ENCODE results near the gene ADD3. TPM values are rescaled to one million over a fixed set of nuclear protein-coding genes. Genes with fewer than 3 reads are reported as not detected.
A peak's percentile ranks its signal among the peaks of the same experiment; 100 is the strongest.

Gene ADD3
- total and polyA plus RNA-seq, 9 donors = 65.3 to 110 (median 81.0) TPM

DNA sequence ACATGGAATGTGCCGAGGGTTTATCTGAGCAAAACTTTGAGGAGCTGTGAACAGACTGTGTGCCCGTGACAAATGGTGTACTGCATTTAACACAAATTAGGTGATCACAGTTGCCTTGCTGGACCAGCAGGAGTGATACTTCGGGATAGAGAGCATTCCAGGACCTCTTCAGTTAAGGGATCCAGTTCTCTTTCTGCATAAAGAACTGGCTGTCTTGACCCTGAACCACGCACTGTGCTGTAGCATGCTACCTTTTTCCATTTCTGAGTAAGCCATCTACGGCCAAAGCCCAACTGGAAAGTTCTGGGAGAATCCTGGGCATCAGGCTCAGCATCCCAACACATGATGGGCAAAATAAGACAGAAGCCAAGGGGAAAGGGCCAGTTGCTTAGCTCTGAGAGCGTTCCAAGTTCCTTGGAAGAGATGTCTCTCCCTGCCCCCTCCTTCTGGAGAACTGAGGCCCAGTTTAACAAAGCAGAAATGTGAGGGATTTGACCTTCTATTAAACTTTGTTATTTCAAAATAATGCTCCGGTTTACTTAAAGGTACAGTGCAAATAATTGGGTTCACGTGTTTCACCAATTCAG lies 37.9 kb upstream of the ADD3 start:
- H3K27me3 ChIP-seq = no peaks in the 10 kb centered on the region
- H3K4me1 ChIP-seq (ENCODE audit: insufficient read depth) = peaks cover 10% of the 10 kb centered on the region
- TF ChIP-seq, protein P1, sequence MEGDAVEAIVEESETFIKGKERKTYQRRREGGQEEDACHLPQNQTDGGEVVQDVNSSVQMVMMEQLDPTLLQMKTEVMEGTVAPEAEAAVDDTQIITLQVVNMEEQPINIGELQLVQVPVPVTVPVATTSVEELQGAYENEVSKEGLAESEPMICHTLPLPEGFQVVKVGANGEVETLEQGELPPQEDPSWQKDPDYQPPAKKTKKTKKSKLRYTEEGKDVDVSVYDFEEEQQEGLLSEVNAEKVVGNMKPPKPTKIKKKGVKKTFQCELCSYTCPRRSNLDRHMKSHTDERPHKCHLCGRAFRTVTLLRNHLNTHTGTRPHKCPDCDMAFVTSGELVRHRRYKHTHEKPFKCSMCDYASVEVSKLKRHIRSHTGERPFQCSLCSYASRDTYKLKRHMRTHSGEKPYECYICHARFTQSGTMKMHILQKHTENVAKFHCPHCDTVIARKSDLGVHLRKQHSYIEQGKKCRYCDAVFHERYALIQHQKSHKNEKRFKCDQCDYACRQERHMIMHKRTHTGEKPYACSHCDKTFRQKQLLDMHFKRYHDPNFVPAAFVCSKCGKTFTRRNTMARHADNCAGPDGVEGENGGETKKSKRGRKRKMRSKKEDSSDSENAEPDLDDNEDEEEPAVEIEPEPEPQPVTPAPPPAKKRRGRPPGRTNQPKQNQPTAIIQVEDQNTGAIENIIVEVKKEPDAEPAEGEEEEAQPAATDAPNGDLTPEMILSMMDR (IDR thresholded peaks at IDR 0.05) = no peak
- TF ChIP-seq EP300 (IDR thresholded peaks at IDR 0.05) (no peak), POLR2A (IDR thresholded peaks at IDR 0.05) (no peak)
- peak overlapping the region; percentile 49 to 57 for H3K27ac ChIP-seq
- 23 to 31% (median 30%) methylated on average over 8 of the region's 8 CpGs for WGBS, 3 donors
- H3K4me3 ChIP-seq = no peak overlapping the region
- no peak for DNase-seq
- intact Hi-C loops (cut with DNase I) = loop anchor here in 2 of 4 donors (5.0 kb wide), 2 partner anchors 37 to 78 kb away; partner anchors contain the start of gene ADD3 (in 1 of the 2)
- no peaks in the 10 kb centered on the region for H3K9me3 ChIP-seq
- H3K36me3 ChIP-seq = no peaks in the 10 kb centered on the region

DNA sequence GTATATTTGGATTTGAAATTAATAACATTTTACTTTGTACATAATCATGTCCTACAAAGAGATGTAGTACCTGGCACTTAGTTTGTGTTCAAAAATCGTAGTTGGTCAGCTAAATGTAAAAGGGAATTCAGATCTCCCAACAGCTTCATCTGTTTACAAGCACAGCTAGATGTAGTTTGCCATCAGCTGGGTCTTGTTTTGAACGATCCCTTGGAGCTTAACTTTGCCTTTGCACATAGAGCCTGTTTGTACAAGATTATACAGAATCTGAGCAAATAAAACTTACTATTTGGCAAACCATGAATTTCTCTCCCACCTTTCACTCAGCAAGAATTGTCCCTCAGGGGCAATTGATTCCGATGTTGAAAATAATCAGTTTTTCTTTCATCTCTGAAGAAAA lies 36.1 kb upstream of the ADD3 start:
- no peak overlapping the region for H3K4me3 ChIP-seq
- H3K4me1 ChIP-seq (ENCODE audit: insufficient read depth) = peaks cover 10% of the 10 kb centered on the region
- WGBS, 3 donors = 36 to 48% (median 41%) methylated on average over 3 of the region's 3 CpGs
- no peak overlapping the region for H3K27ac ChIP-seq
- intact Hi-C loops (cut with DNase I) = no loop called here
- TF ChIP-seq, protein P1 (IDR thresholded peaks at IDR 0.05) = no peak
- TF ChIP-seq EP300 (IDR thresholded peaks at IDR 0.05) = no peak
- no peak for TF ChIP-seq POLR2A (IDR thresholded peaks at IDR 0.05)
- no peak for DNase-seq
- no peaks in the 10 kb centered on the region for H3K36me3 ChIP-seq
- no peaks in the 10 kb centered on the region for H3K27me3 ChIP-seq
- H3K9me3 ChIP-seq = no peaks in the 10 kb centered on the region

DNA sequence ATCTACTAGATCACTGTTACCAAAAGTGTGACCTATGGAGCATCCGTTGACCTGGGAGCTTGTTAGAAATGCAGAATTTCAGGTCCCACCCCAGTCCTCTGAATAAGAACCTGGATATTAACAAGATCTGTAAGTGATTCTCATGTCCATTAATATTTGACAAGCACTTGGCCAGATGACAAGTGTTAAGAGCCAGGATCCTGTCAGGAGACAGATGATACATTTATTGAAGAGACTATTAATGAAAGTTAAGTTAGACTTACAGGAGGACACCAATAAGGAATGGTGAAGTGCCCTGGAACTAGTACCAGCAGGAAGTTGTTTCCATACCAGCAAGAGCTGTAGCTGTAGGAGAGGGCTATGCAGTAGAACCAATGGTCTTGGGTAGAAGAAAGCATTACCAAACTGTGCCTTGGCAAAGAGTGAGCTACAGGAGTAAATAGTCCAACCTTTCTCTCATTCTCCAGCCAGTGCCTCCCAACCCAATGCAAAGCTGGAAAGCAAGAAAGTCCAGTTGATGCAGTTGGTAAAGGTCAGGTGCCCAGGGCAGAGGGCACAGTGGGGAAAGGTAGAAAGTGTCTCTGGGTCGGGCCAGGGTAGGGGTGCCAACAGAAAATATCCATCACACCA lies 35.3 kb upstream of the ADD3 start:
- Histone ChIP-seq H3K27ac (no peak overlapping the region), H3K36me3 (no peaks in the 10 kb centered on the region), H3K27me3 (no peaks in the 10 kb centered on the region), H3K9me3 (no peaks in the 10 kb centered on the region), H3K4me3 (no peak overlapping the region), H3K4me1 (ENCODE audit: insufficient read depth) (peaks cover 6% of the 10 kb centered on the region)
- WGBS, 3 donors = 95 to 98% (median 98%) methylated on average over 2 of the region's 2 CpGs
- TF ChIP-seq POLR2A (IDR thresholded peaks at IDR 0.05) (no peak), EP300 (IDR thresholded peaks at IDR 0.05) (no peak)
- TF ChIP-seq, protein P1 (IDR thresholded peaks at IDR 0.05) = no peak
- no peak for DNase-seq
- intact Hi-C loops (cut with DNase I) = no loop called here

DNA sequence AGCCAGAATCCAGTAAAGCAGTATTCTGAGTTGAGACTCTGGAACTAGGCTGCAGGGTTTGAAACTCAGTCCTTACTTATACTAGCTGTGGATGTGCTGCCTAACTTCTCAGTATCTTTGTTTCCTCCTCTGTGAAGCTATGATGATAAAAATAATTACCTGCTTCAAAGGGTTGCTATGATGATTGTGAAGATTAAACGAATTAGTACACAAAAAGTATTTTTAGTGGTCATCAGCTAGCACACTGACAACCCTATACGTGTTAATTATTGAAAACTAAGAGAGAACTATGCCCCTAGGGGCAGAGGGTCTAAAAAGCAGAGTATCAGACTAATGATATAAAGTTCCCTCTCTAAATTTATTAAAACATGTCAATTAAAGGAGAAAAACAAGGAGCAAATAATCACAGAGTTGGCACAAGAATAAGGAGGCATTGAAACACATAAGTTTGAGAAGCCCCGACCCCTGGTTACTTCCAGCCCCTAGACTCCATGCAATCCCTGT lies 34.4 kb upstream of the ADD3 start:
- intact Hi-C loops (cut with DNase I) = no loop called here
- no peak for DNase-seq
- H3K9me3 ChIP-seq = no peaks in the 10 kb centered on the region
- peaks cover 6% of the 10 kb centered on the region for H3K4me1 ChIP-seq (ENCODE audit: insufficient read depth)
- no peaks in the 10 kb centered on the region for H3K27me3 ChIP-seq
- no peak overlapping the region for H3K4me3 ChIP-seq
- no peak for TF ChIP-seq EP300 (IDR thresholded peaks at IDR 0.05)
- no peak for TF ChIP-seq POLR2A (IDR thresholded peaks at IDR 0.05)
- TF ChIP-seq, protein P1 (IDR thresholded peaks at IDR 0.05) = no peak
- 71 to 79% (median 77%) methylated on average over 3 of the region's 3 CpGs for WGBS, 3 donors
- H3K27ac ChIP-seq = no peak overlapping the region
- no peaks in the 10 kb centered on the region for H3K36me3 ChIP-seq

Measured in ovary (tissue), 9 donors.